CD4-positive, alpha-beta T cell (primary cell): ENCODE measurements around the gene ARVCF. TPM values are rescaled to one million over a fixed set of nuclear protein-coding genes. Genes with fewer than 3 reads are reported as not detected.

Experiments used
- ATAC-seq: fragments of 200-7000 bp; cut with Tn5 transposase; one replicate; pipeline ENCODE4 v1.10.0; 2022; ENCODE audit warnings: mild to moderate bottlenecking; ENCODE audit not compliant: poor library complexity
- CTCF ChIA-PET: fragments of 350-600 bp; sonication (Branson Sonifier 250); formaldehyde crosslinking; loops from one replicate; lab custom pipeline; 2021; ENCODE audit warnings: antibody characterized with exemption, inconsistent platforms; lab: Charles Lee
- POLR2A ChIA-PET: fragments of 350-600 bp; sonication (Branson Sonifier 250); formaldehyde crosslinking; loops from one replicate; lab custom pipeline; 2021; ENCODE audit warnings: antibody characterized with exemption, inconsistent platforms; lab: Charles Lee
- DNase-seq, 14 experiments: peaks; one replicate each; pipeline ENCODE4 v3.0.0-alpha.2; 2013 to 2020; ENCODE audit warnings: mixed read lengths in 2 of 14
- H3K27ac ChIP-seq, 2 donors: one replicate each; pipeline versions ENCODE4 v1.5.1 to v1.7.0; 2013; ENCODE audit warnings: low read length in 2 of 2, low read depth in 1 of 2, mild to moderate bottlenecking in 1 of 2
- H3K27me3 ChIP-seq, 2 experiments: 1 replicate in 1 of 2; 2 replicates in 1 of 2; pipeline versions ENCODE4 v1.6.1 to v1.7.0; 2013; ENCODE audit warnings: low read length in 2 of 2, control low read depth in 1 of 2, mild to moderate bottlenecking in 1 of 2, moderate library complexity in 1 of 2; ENCODE audit not compliant: insufficient read depth in 2 of 2, control insufficient read depth in 1 of 2
- H3K36me3 ChIP-seq: one replicate; pipeline ENCODE4 v1.6.1; 2013; ENCODE audit warnings: low read length, control low read depth; ENCODE audit not compliant: insufficient read depth
- H3K4me1 ChIP-seq: one replicate; pipeline ENCODE4 v1.6.1; 2013; ENCODE audit warnings: low read length, control low read depth; ENCODE audit not compliant: insufficient read depth
- H3K4me3 ChIP-seq: one replicate; pipeline ENCODE4 v1.5.1; 2013; ENCODE audit warnings: mild to moderate bottlenecking, low read length, moderate library complexity
- H3K9me3 ChIP-seq, 2 experiments: 1 replicate in 1 of 2; 2 replicates in 1 of 2; pipeline versions ENCODE4 v1.6.1 to v1.7.0; 2013; ENCODE audit warnings: low read length in 2 of 2, mild to moderate bottlenecking in 2 of 2, control low read depth in 1 of 2, moderate library complexity in 1 of 2; ENCODE audit not compliant: control insufficient read depth in 1 of 2, insufficient read depth in 1 of 2
- H3K27ac Mint-ChIP-seq: one replicate; pipeline ENCODE4 v1.8.0; 2020; ENCODE audit warnings: mixed read lengths
- H3K27me3 Mint-ChIP-seq: one replicate; pipeline ENCODE4 v1.8.0; 2021; ENCODE audit warnings: mixed read lengths
- H3K36me3 Mint-ChIP-seq: one replicate; pipeline ENCODE4 v1.8.0; 2021; ENCODE audit warnings: low read depth, mixed read lengths
- H3K4me1 Mint-ChIP-seq: one replicate; pipeline ENCODE4 v1.8.0; 2021; ENCODE audit warnings: low read depth, mixed read lengths
- H3K4me3 Mint-ChIP-seq: one replicate; pipeline ENCODE4 v1.8.0; 2020; ENCODE audit warnings: mild to moderate bottlenecking, mixed read lengths
- H3K9me3 Mint-ChIP-seq: one replicate; pipeline ENCODE4 v1.8.0; 2020; ENCODE audit warnings: mixed read lengths
- CTCF ChIP-seq: fragments of 200-600 bp; IDR thresholded peaks from one replicate; pipeline ENCODE4 v1.8.0; 2022; ENCODE audit warnings: antibody characterized with exemption, mild to moderate bottlenecking
- intact Hi-C, 2 experiments: fragments of 100-400 bp; cut with DNase I in 1 of 2; cut with micrococcal nuclease in 1 of 2; formaldehyde crosslinking; loops; one replicate each; pipeline versions ENCODE4 v1.15.1 to v1.9.0; 2023 to 2025; cut with DNase I, micrococcal nuclease
- total RNA-seq, 174 experiments: library from RNA in 2 of 174; stranded (reverse) in 2 of 174; gene quantifications; one replicate each; pipeline ENCODE4 v1.2.3 and lab custom pipeline; 2021 to 2026

Gene ARVCF
- total RNA-seq, 2 experiments from 2014 or later = 2.2 to 2.5 TPM

- ATAC-seq = peak; percentile 84
- intact Hi-C loops = loop anchor here in 1 of 2 experiments (2.0 kb wide), 1 partner anchor 47 kb away; no protein-coding TSS in a partner anchor
- CTCF ChIA-PET = interaction anchor here (0.6 to 1.0 kb wide), 2 partner anchors 12 to 31 kb away, joined by 3 to 4 read pairs; no protein-coding TSS in a partner anchor
- peaks cover 29% of the 10 kb centered on the region for H3K36me3 Mint-ChIP-seq
- H3K27me3 Mint-ChIP-seq = no peaks in the 10 kb centered on the region
- Histone ChIP-seq H3K36me3 (no peaks in the 10 kb centered on the region), H3K4me1 (peaks cover 34% of the 10 kb centered on the region), H3K27ac (peak within 1 kb of the TSS; percentile 47 to 62), H3K27me3 (no peaks in the 10 kb centered on the region), H3K4me3 (peak within 1 kb of the TSS; percentile 83), H3K9me3 (no peaks in the 10 kb centered on the region)
- TF ChIP-seq CTCF = no peak
- POLR2A ChIA-PET = interaction anchor here (0.9 to 1.8 kb wide), 7 partner anchors 27 to 494 kb away, joined by 3 to 7 read pairs (median 4); partner anchors contain the start of genes C22orf39 and TANGO2
- DNase-seq = peak; percentile 56 to 83 (median 68)
- peak within 1 kb of the TSS; percentile 97 for H3K4me3 Mint-ChIP-seq
- peaks cover 4% of the 10 kb centered on the region for H3K9me3 Mint-ChIP-seq
- H3K4me1 Mint-ChIP-seq = peaks cover 42% of the 10 kb centered on the region
- peak within 1 kb of the TSS; percentile 92 for H3K27ac Mint-ChIP-seq
These were observed 75.1 kb downstream of the ARVCF start, which contains the start of the genes COMT and TXNRD2 for GRCh38 chr22:19941365-19942082. COMT (plus strand) TSS chr22:19941772; CDS start chr22:19962527, 20,755 bp downstream. TXNRD2 (minus strand) TSS chr22:19941818; CDS start chr22:19941803, 15 bp downstream.

GRCh38 chr22:19940536-19941364 is 75.9 kb downstream of the ARVCF start:
- no peak for ATAC-seq
- ChIA-PET POLR2A (interaction anchor here (1.3 to 1.8 kb wide), 3 partner anchors 28 to 85 kb away, joined by 3 to 7 read pairs (median 5); partner anchors contain the start of gene TANGO2), CTCF (interaction anchor here (0.6 to 1.0 kb wide), 2 partner anchors 13 to 31 kb away, joined by 3 to 4 read pairs; no protein-coding TSS in a partner anchor)
- Histone ChIP-seq H3K4me3 (peak overlapping the region; percentile 83), H3K4me1 (peaks cover 34% of the 10 kb centered on the region), H3K36me3 (peaks cover 4% of the 10 kb centered on the region), H3K9me3 (peaks cover 5% of the 10 kb centered on the region in 2 experiments), H3K27ac (peak overlapping the region; percentile 45 to 62), H3K27me3 (no peaks in the 10 kb centered on the region)
- no peak for DNase-seq
- Mint-ChIP-seq H3K36me3 (peaks cover 36% of the 10 kb centered on the region), H3K4me3 (peak overlapping the region; percentile 97), H3K9me3 (peaks cover 10% of the 10 kb centered on the region), H3K4me1 (peaks cover 38% of the 10 kb centered on the region), H3K27me3 (no peaks in the 10 kb centered on the region), H3K27ac (peak overlapping the region; percentile 92)
- no peak for TF ChIP-seq CTCF
- intact Hi-C loops = loop anchor here in 1 of 2 experiments (2.0 kb wide), 1 partner anchor 46 kb away; no protein-coding TSS in a partner anchor
